Eye (tissue), 1 donor: ENCODE data around the gene MMP25.
"Not testable (repeated sequence)": the region's sequence is repeated elsewhere in the genome, so short reads cannot be mapped to it uniquely, and the experiment has no call there.

Source experiments
- DNase-seq: peaks from one replicate; pipeline ENCODE4 v3.0.0-alpha.2; 2015

Gene MMP25

GRCh38 chr16:3030222-3031212 lies 15.8 kb upstream of the MMP25 start:
- no peak for DNase-seq

GRCh38 chr16:3032624-3033023 lies 13.7 kb upstream of the MMP25 start:
- DNase-seq: no peak

GRCh38 chr16:3035289-3035971 lies 10.9 kb upstream of the MMP25 start:
- DNase-seq: peak; percentile 11

GRCh38 chr16:3035972-3036725 lies 10.2 kb upstream of the MMP25 start:
- DNase-seq: no peak

- no peak for DNase-seq
Observed at GRCh38 chr16:3036726-3037315, 9.5 kb upstream of the MMP25 start, which contains the start of gene BICDL2. Gene BICDL2, minus strand, starts transcription at chr16:3036944. Its CDS starts 1,448 bp downstream, at chr16:3035496.

GRCh38 chr16:3038256-3038655 lies 8.1 kb upstream of the MMP25 start:
- no peak for DNase-seq

- no peak for DNase-seq
Observed at GRCh38 chr16:3038896-3039295, 7.5 kb upstream of the MMP25 start.

- DNase-seq: no peak
Observed at GRCh38 chr16:3042376-3042775, 4.0 kb upstream of the MMP25 start.

- no peak for DNase-seq
Observed at GRCh38 chr16:3044708-3045107, 1.7 kb upstream of the MMP25 start.

GRCh38 chr16:3046641-3047386 lies 453 bp downstream of the MMP25 start:
- DNase-seq: peak; percentile 25

- DNase-seq: no peak
Observed at GRCh38 chr16:3047387-3047720, 993 bp downstream of the MMP25 start.

- DNase-seq: no peak
Observed at GRCh38 chr16:3049921-3050481, 3.6 kb downstream of the MMP25 start.

GRCh38 chr16:3050487-3050886 lies 4.1 kb downstream of the MMP25 start:
- no peak for DNase-seq

- DNase-seq: no peak
Observed at GRCh38 chr16:3051009-3051408, 4.6 kb downstream of the MMP25 start.

GRCh38 chr16:3051494-3051893 lies 5.1 kb downstream of the MMP25 start:
- no peak for DNase-seq

- not testable (repeated sequence) for DNase-seq
Observed at GRCh38 chr16:3052571-3053329, 6.4 kb downstream of the MMP25 start.

GRCh38 chr16:3053330-3053710 lies 7.0 kb downstream of the MMP25 start:
- not testable (repeated sequence) for DNase-seq

GRCh38 chr16:3054965-3055733 lies 8.8 kb downstream of the MMP25 start:
- DNase-seq: no peak

GRCh38 chr16:3055734-3056115 lies 9.4 kb downstream of the MMP25 start:
- not testable (repeated sequence) for DNase-seq
